ENCODE measurements around the gene MYLK3. TPM values are rescaled to one million over a fixed set of nuclear protein-coding genes. Genes with fewer than 3 reads are reported as not detected.

Gene MYLK3
- total RNA-seq, 1 donor from 2014 or later, result 0.49 TPM

- Mint-ChIP-seq H3K27me3 (ENCODE audit: unreplicated experiment) (no peaks in the 10 kb centered on the region), H3K4me1 (ENCODE audit: low read depth, unreplicated experiment) (no peaks in the 10 kb centered on the region), H3K9me3 (ENCODE audit: unreplicated experiment) (peaks cover 1% of the 10 kb centered on the region), H3K4me3 (ENCODE audit: unreplicated experiment) (no peak overlapping the region), H3K36me3 (ENCODE audit: unreplicated experiment) (no peaks in the 10 kb centered on the region), H3K27ac (ENCODE audit: unreplicated experiment) (no peak overlapping the region)
- TF ChIP-seq CTCF (IDR thresholded peaks at IDR 0.05; ENCODE audit: partially characterized antibody, unreplicated experiment), result no peak
- no peak for DNase-seq
Measured at GRCh38 chr16:46700048-46700447, 48.1 kb downstream of the MYLK3 start.

- DNase-seq, result no peak
- no peaks in the 10 kb centered on the region for H3K36me3 Mint-ChIP-seq (ENCODE audit: unreplicated experiment)
- H3K9me3 Mint-ChIP-seq (ENCODE audit: unreplicated experiment), result peaks cover 2% of the 10 kb centered on the region
- no peak overlapping the region for H3K4me3 Mint-ChIP-seq (ENCODE audit: unreplicated experiment)
- TF ChIP-seq CTCF (IDR thresholded peaks at IDR 0.05; ENCODE audit: partially characterized antibody, unreplicated experiment), result no peak
- H3K27me3 Mint-ChIP-seq (ENCODE audit: unreplicated experiment), result no peaks in the 10 kb centered on the region
- H3K4me1 Mint-ChIP-seq (ENCODE audit: low read depth, unreplicated experiment), result peaks cover under 1% of the 10 kb centered on the region
- no peak overlapping the region for H3K27ac Mint-ChIP-seq (ENCODE audit: unreplicated experiment)
Measured at GRCh38 chr16:46696957-46697356, 51.2 kb downstream of the MYLK3 start.

GRCh38 chr16:46695937-46696336, 52.2 kb downstream of the MYLK3 start:
- Mint-ChIP-seq H3K27ac (ENCODE audit: unreplicated experiment) (no peak overlapping the region), H3K4me1 (ENCODE audit: low read depth, unreplicated experiment) (peaks cover 9% of the 10 kb centered on the region), H3K4me3 (ENCODE audit: unreplicated experiment) (no peak overlapping the region), H3K27me3 (ENCODE audit: unreplicated experiment) (no peaks in the 10 kb centered on the region), H3K9me3 (ENCODE audit: unreplicated experiment) (peaks cover 2% of the 10 kb centered on the region), H3K36me3 (ENCODE audit: unreplicated experiment) (no peaks in the 10 kb centered on the region)
- no peak for DNase-seq
- no peak for TF ChIP-seq CTCF (IDR thresholded peaks at IDR 0.05; ENCODE audit: partially characterized antibody, unreplicated experiment)

GRCh38 chr16:46693598-46693997, 54.5 kb downstream of the MYLK3 start:
- peaks cover under 1% of the 10 kb centered on the region for H3K27me3 Mint-ChIP-seq (ENCODE audit: unreplicated experiment)
- H3K36me3 Mint-ChIP-seq (ENCODE audit: unreplicated experiment), result no peaks in the 10 kb centered on the region
- DNase-seq, result no peak
- H3K4me3 Mint-ChIP-seq (ENCODE audit: unreplicated experiment), result no peak overlapping the region
- peaks cover 3% of the 10 kb centered on the region for H3K9me3 Mint-ChIP-seq (ENCODE audit: unreplicated experiment)
- H3K4me1 Mint-ChIP-seq (ENCODE audit: low read depth, unreplicated experiment), result peaks cover 9% of the 10 kb centered on the region
- peak overlapping the region; percentile 69 for H3K27ac Mint-ChIP-seq (ENCODE audit: unreplicated experiment)
- TF ChIP-seq CTCF (IDR thresholded peaks at IDR 0.05; ENCODE audit: partially characterized antibody, unreplicated experiment), result no peak

GRCh38 chr16:46691726-46692125, 56.4 kb downstream of the MYLK3 start:
- H3K4me1 Mint-ChIP-seq (ENCODE audit: low read depth, unreplicated experiment), result peaks cover 20% of the 10 kb centered on the region
- H3K27me3 Mint-ChIP-seq (ENCODE audit: unreplicated experiment), result peaks cover 8% of the 10 kb centered on the region
- H3K9me3 Mint-ChIP-seq (ENCODE audit: unreplicated experiment), result peaks cover 10% of the 10 kb centered on the region
- TF ChIP-seq CTCF (IDR thresholded peaks at IDR 0.05; ENCODE audit: partially characterized antibody, unreplicated experiment), result no peak
- DNase-seq, result no peak
- H3K4me3 Mint-ChIP-seq (ENCODE audit: unreplicated experiment), result no peak overlapping the region
- no peak overlapping the region for H3K27ac Mint-ChIP-seq (ENCODE audit: unreplicated experiment)
- no peaks in the 10 kb centered on the region for H3K36me3 Mint-ChIP-seq (ENCODE audit: unreplicated experiment)
